Measurements from ENCODE around the gene PCARE. TPM values are rescaled to one million over a fixed set of nuclear protein-coding genes. Genes with fewer than 3 reads are reported as not detected.

PCARE gene
- total and polyA plus RNA-seq, 2 of the 8 experiments (the other 6 are each of a cell fraction or from before 2014, with no cell fraction given) = not detected

GRCh38 chr2:29025711-29026110 is 48.6 kb downstream of the PCARE start:
- Histone ChIP-seq H3K27ac (ENCODE audit: low read depth, low read length) (no peak overlapping the region), H3K56ac (replicated peaks; ENCODE audit: insufficient read length, low read depth, low read length) (no peak overlapping the region), H2BK12ac (ENCODE audit: low read depth, low read length) (no peak overlapping the region), H2BK5ac (ENCODE audit: low read depth, low read length) (no peak overlapping the region), H3K36me3 (ENCODE audit: control insufficient read depth in 2 of 4, insufficient read depth in 4 of 4, low read length in 3 of 4) (no peaks in the 10 kb centered on the region), H2AK5ac (ENCODE audit: low read depth, low read length) (no peak overlapping the region), H3K23ac (ENCODE audit: insufficient read length) (no peak overlapping the region), H3K79me1 (ENCODE audit: low read depth, low read length) (no peaks in the 10 kb centered on the region), H3K4ac (replicated peaks; ENCODE audit: insufficient read length, low read depth, low read length) (no peak overlapping the region), H3K27me3 (replicated peaks in 1 of 4; ENCODE audit: control insufficient read depth in 3 of 4, extremely low read depth in 1 of 4, insufficient read depth in 3 of 4, low read length in 3 of 4) (no peaks in the 10 kb centered on the region), H4K20me1 (replicated peaks in 1 of 2; ENCODE audit: control insufficient read depth in 1 of 2, insufficient read depth in 2 of 2, low read length in 2 of 2) (no peaks in the 10 kb centered on the region), H4K8ac (ENCODE audit: extremely low read depth, insufficient read depth, low read length) (no peak overlapping the region), H3K18ac (ENCODE audit: extremely low read depth, low read length) (no peak overlapping the region), H3K79me2 (ENCODE audit: control insufficient read depth in 1 of 2, insufficient read depth in 2 of 2, low read length in 2 of 2) (no peaks in the 10 kb centered on the region), H4K5ac (ENCODE audit: insufficient read length, low read depth, low read length) (no peak overlapping the region), H3K9ac (replicated peaks in 1 of 4; ENCODE audit: extremely low read depth in 1 of 4, low read depth in 3 of 4, low read length in 3 of 4) (no peak overlapping the region), H3K4me1 (replicated peaks in 1 of 4; ENCODE audit: control insufficient read depth in 3 of 4, insufficient read depth in 4 of 4, low read length in 3 of 4) (no peaks in the 10 kb centered on the region), H2AFZ (ENCODE audit: low read length) (no peak overlapping the region), H2BK15ac (ENCODE audit: low read length) (no peak overlapping the region), H2BK120ac (replicated peaks; ENCODE audit: low read depth, low read length) (no peak overlapping the region), H3K4me2 (ENCODE audit: insufficient read depth in 1 of 2, low read depth in 2 of 2, low read length in 2 of 2) (no peak overlapping the region), H3K14ac (ENCODE audit: insufficient read length) (no peak overlapping the region), H2BK20ac (ENCODE audit: low read length) (no peak overlapping the region), H3K4me3 (ENCODE audit: extremely low read depth in 1 of 4, insufficient read depth in 2 of 4, low read depth in 3 of 4, low read length in 4 of 4) (no peak overlapping the region), H3K9me3 (ENCODE audit: insufficient read depth in 2 of 2, low read depth in 1 of 2, low read length in 1 of 2) (no peaks in the 10 kb centered on the region), H4K91ac (replicated peaks; ENCODE audit: insufficient read length, low read length) (no peak overlapping the region), H3K23me2 (ENCODE audit: low read depth, low read length) (no peaks in the 10 kb centered on the region)
- CTCF ChIA-PET (ENCODE audit: partially characterized antibody) = interaction anchor here (1.0 to 1.6 kb wide), 3 partner anchors 15 to 157 kb away, joined by 3 to 6 read pairs (median 4); no protein-coding TSS in a partner anchor
- no peak for FAIRE-seq
- 89% methylated on average over 3 of the region's 3 CpGs; no CpG with 5 or more reads in 1 of the 2 experiments for whole genome bisulfite sequencing, 2 experiments (ENCODE audit: extremely low coverage in 1 of 2, insufficient coverage in 1 of 2, insufficient read length in 1 of 2, insufficient replicate concordance in 2 of 2, low coverage in 1 of 2, low lambda C conversion rate in 2 of 2, missing lambda C conversion rate in 1 of 2)
- DNase-seq (ENCODE audit: low read depth in 1 of 2, low spot score in 2 of 2) = no peak
- POLR2A ChIA-PET (ENCODE audit: partially characterized antibody) = no interaction called here
- no peak for TF ChIP-seq POU5F1 (IDR thresholded peaks at IDR 0.05; ENCODE audit: low read depth, low read length)
- no peak for TF ChIP-seq CREB1 (IDR thresholded peaks at IDR 0.05)
- no peak for TF ChIP-seq YY1 (IDR thresholded peaks at IDR 0.05; ENCODE audit: low read depth, low read length)
- TF ChIP-seq JUN (IDR thresholded peaks at IDR 0.05; ENCODE audit: low read depth, low read length) = no peak
- no peak for TF ChIP-seq EZH2 (IDR thresholded peaks at IDR 0.05; ENCODE audit: low read depth, low read length, severe bottlenecking)
- TF ChIP-seq ATF3 (IDR thresholded peaks at IDR 0.05; ENCODE audit: insufficient read depth, low read depth, low read length) = no peak
- no peak for TF ChIP-seq MAFK (IDR thresholded peaks at IDR 0.05; ENCODE audit: low read depth, low read length)
- TF ChIP-seq FOSL1 (IDR thresholded peaks at IDR 0.05; ENCODE audit: insufficient read depth, low read depth, low read length) = no peak
- TF ChIP-seq KDM1A (IDR thresholded peaks at IDR 0.05; ENCODE audit: borderline replicate concordance, low read length) = no peak
- TF ChIP-seq CHD2 (IDR thresholded peaks at IDR 0.05; ENCODE audit: low read length) = no peak
- no peak for TF ChIP-seq TEAD4 (IDR thresholded peaks at IDR 0.05; ENCODE audit: low read depth, low read length)
- TF ChIP-seq SAP30 (IDR thresholded peaks at IDR 0.05; ENCODE audit: insufficient read depth, insufficient replicate concordance, low read length) = no peak
- no peak for TF ChIP-seq RNF2 (IDR thresholded peaks at IDR 0.05; ENCODE audit: borderline replicate concordance, low read depth, low read length, missing control alignments, poor library complexity, severe bottlenecking)
- TF ChIP-seq EP300 (IDR thresholded peaks at IDR 0.05; ENCODE audit: borderline replicate concordance in 1 of 2, low read depth in 2 of 2, low read length in 2 of 2) = no peak

Data from H1 (cell line).